SK-N-MC (cell line): ENCODE data around the gene NIPAL3.

ENCODE experiments used
- DNase-seq: peaks from one replicate; pipeline ENCODE4 v3.0.0-alpha.2; 2011; ENCODE audit warnings: low read depth, low spot score
- H3K27ac ChIP-seq: fragments of 200-600 bp; sonication (generic); 2 replicates; pipeline ENCODE4 v1.5.1; 2016; ENCODE audit warnings: mixed run types
- H3K36me3 ChIP-seq: fragments of 200-600 bp; sonication (generic); 2 replicates; pipeline ENCODE4 v1.6.1; 2017; ENCODE audit warnings: antibody characterized with exemption, low read length, mixed read lengths; ENCODE audit not compliant: insufficient read depth
- H3K4me3 ChIP-seq: fragments of 200-600 bp; sonication (generic); 2 replicates; pipeline ENCODE4 v1.5.1; 2016
- H3K9ac ChIP-seq: fragments of 200-600 bp; sonication (generic); 2 replicates; pipeline ENCODE4 v1.8.0; 2017; ENCODE audit warnings: mixed run types, mixed read lengths; ENCODE audit not compliant: insufficient read length
- H3K9me3 ChIP-seq: fragments of 200-600 bp; sonication (generic); 2 replicates; pipeline ENCODE4 v1.6.1; 2017; ENCODE audit warnings: low read depth, mild to moderate bottlenecking, antibody characterized with exemption, low read length, moderate library complexity, mixed read lengths
- EZH2 ChIP-seq: fragments of 200-600 bp; sonication (generic); IDR thresholded peaks from one replicate; pipeline ENCODE4 v1.6.1; 2017; ENCODE audit warnings: antibody characterized with exemption
- FOXP2 ChIP-seq: optimal IDR thresholded peaks from 2 replicates; pipeline ENCODE3; 2011; ENCODE audit warnings: mild to moderate bottlenecking, moderate library complexity; ENCODE audit not compliant: insufficient read depth; ENCODE audit errors: extremely low read length, control extremely low read depth
- POLR2AphosphoS5 ChIP-seq: IDR thresholded peaks from 2 replicates; pipeline ENCODE4 v1.6.1; 2012; ENCODE audit warnings: mild to moderate bottlenecking, low read depth, low read length, borderline replicate concordance

The NIPAL3 gene

GRCh38 chr1:24415910-24416665 lies 486 bp downstream of the NIPAL3 start:
- Histone ChIP-seq H3K4me3 (peak overlapping the region; percentile 92), H3K9me3 (no peaks in the 10 kb centered on the region), H3K9ac (peak overlapping the region; percentile 49), H3K27ac (no peak overlapping the region), H3K36me3 (no peaks in the 10 kb centered on the region)
- DNase-seq = no peak
- TF ChIP-seq FOXP2 = no peak
- no peak for TF ChIP-seq EZH2
- TF ChIP-seq POLR2AphosphoS5 = no peak

DNA sequence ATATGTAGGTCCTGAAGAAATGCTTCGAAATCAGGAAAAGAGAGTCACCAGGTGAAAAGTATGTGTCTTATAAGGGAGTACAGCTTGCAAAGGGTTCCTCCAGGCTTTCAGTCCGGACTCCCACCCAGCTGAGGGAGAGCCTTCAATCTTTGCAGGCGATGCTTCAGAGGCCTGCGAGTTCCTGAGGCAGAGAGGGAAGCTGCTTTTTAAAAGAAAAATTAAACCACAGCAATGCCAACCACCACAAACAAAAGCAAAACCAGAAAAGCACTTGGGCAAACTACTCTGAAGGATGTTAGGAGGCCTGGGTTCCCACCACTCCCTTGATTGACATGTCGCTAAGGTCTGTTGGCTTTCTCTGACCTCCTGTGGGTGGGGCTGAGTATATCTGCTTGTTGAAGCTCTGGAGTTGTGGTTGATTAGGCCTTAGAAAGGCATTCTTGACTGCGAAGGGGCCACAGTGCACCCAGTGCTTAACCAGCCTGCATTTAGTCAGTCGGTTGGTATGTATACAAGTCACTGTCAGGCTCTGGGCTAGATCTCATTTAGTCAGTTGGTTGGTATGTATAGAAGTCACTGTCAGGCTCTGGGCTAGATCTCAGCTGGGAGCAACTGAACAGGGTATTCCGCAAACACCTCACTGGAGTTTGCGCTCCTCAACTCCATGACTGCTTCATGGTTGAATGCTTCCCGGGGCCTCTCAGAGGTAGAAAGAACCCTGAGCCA lies 1.2 kb downstream of the NIPAL3 start:
- peak overlapping the region; percentile 92 for H3K4me3 ChIP-seq
- no peak overlapping the region for H3K27ac ChIP-seq
- TF ChIP-seq POLR2AphosphoS5 = no peak
- no peak for TF ChIP-seq EZH2
- no peak for DNase-seq
- no peaks in the 10 kb centered on the region for H3K9me3 ChIP-seq
- H3K9ac ChIP-seq = no peak overlapping the region
- no peaks in the 10 kb centered on the region for H3K36me3 ChIP-seq

- DNase-seq = no peak
- Histone ChIP-seq H3K36me3 (no peaks in the 10 kb centered on the region), H3K4me3 (no peak overlapping the region), H3K9me3 (no peaks in the 10 kb centered on the region), H3K9ac (no peak overlapping the region), H3K27ac (no peak overlapping the region)
- TF ChIP-seq FOXP2 = no peak
- no peak for TF ChIP-seq EZH2
- TF ChIP-seq POLR2AphosphoS5 = no peak
These were observed 2.1 kb downstream of the NIPAL3 start for GRCh38 chr1:24417681-24418080.

- no peak overlapping the region for H3K4me3 ChIP-seq
- no peaks in the 10 kb centered on the region for H3K9me3 ChIP-seq
- no peaks in the 10 kb centered on the region for H3K36me3 ChIP-seq
- DNase-seq = no peak
- H3K9ac ChIP-seq = no peak overlapping the region
- no peak overlapping the region for H3K27ac ChIP-seq
- no peak for TF ChIP-seq POLR2AphosphoS5
- TF ChIP-seq EZH2 = no peak
- TF ChIP-seq FOXP2 = no peak
These were observed 3.5 kb downstream of the NIPAL3 start for GRCh38 chr1:24418898-24419628.

- TF ChIP-seq EZH2 (no peak), POLR2AphosphoS5 (no peak), FOXP2 (no peak)
- Histone ChIP-seq H3K36me3 (no peaks in the 10 kb centered on the region), H3K27ac (no peak overlapping the region), H3K9me3 (no peaks in the 10 kb centered on the region), H3K9ac (no peak overlapping the region), H3K4me3 (no peak overlapping the region)
- no peak for DNase-seq
These were observed 4.9 kb downstream of the NIPAL3 start for GRCh38 chr1:24420547-24420946.

GRCh38 chr1:24421502-24421901 lies 5.9 kb downstream of the NIPAL3 start:
- no peak for DNase-seq
- no peak overlapping the region for H3K27ac ChIP-seq
- no peak overlapping the region for H3K9ac ChIP-seq
- no peak overlapping the region for H3K4me3 ChIP-seq
- H3K9me3 ChIP-seq = no peaks in the 10 kb centered on the region
- no peaks in the 10 kb centered on the region for H3K36me3 ChIP-seq
- TF ChIP-seq POLR2AphosphoS5 (no peak), FOXP2 (no peak), EZH2 (no peak)

DNA sequence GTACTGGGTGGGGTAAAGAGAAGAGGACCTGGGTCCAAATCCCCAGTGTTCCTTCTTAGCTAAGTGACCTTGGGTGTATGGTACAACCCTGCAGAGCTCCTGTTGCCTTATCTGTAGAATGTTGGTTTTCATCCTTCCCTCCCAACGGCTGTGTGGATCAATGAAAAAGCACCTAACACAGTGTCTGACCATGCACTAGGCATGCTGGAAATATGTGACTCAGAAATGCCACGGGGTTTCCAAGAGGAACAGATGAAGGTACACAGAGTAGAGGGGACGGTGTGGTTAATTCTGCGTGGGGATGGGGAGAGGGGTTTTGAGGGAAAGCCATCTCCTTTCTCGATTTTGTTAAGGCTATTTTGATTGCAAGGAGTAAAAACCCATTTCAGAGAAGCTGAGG lies 8.6 kb downstream of the NIPAL3 start:
- DNase-seq = no peak
- Histone ChIP-seq H3K9ac (no peak overlapping the region), H3K4me3 (no peak overlapping the region), H3K27ac (no peak overlapping the region), H3K36me3 (no peaks in the 10 kb centered on the region), H3K9me3 (no peaks in the 10 kb centered on the region)
- TF ChIP-seq FOXP2 = no peak
- TF ChIP-seq EZH2 = no peak
- TF ChIP-seq POLR2AphosphoS5 = no peak

- Histone ChIP-seq H3K4me3 (no peak overlapping the region), H3K9me3 (no peaks in the 10 kb centered on the region), H3K36me3 (no peaks in the 10 kb centered on the region), H3K9ac (no peak overlapping the region), H3K27ac (no peak overlapping the region)
- TF ChIP-seq FOXP2 (no peak), POLR2AphosphoS5 (no peak), EZH2 (no peak)
- DNase-seq = no peak
These were observed 9.4 kb downstream of the NIPAL3 start for GRCh38 chr1:24424990-24425389.
